Muscle of arm (tissue), 12 donors: ENCODE results near the gene ATP5F1D. TPM values are rescaled to one million over a fixed set of nuclear protein-coding genes. Genes with fewer than 3 reads are reported as not detected.
A peak's percentile ranks its signal among the peaks of the same experiment; 100 is the strongest.

Experiments
- DNase-seq: peaks from one replicate; pipeline ENCODE4 v3.0.0-alpha.2; 2013
- polyA plus RNA-seq, 12 donors: library from polyadenylated mRNA; unstranded; fragments of 120-200 nt; gene quantifications; one replicate each; pipeline ENCODE4 v1.2.1, GENCODE V29; 2013; ENCODE audit not compliant: insufficient read length in 12 of 12

The ATP5F1D gene
- polyA plus RNA-seq, 12 donors = 94.6 to 231 (median 136) TPM; not detected in 1

GRCh38 chr19:1278074-1278473 is 36.5 kb downstream of the ATP5F1D start:
- DNase-seq = no peak

GRCh38 chr19:1278713-1279660 is 37.4 kb downstream of the ATP5F1D start:
- DNase-seq = no peak

- peak; percentile 92 for DNase-seq
Measured at GRCh38 chr19:1279782-1280341, 38.3 kb downstream of the ATP5F1D start.

- DNase-seq = no peak
Measured at GRCh38 chr19:1280636-1281568, 39.4 kb downstream of the ATP5F1D start.

GRCh38 chr19:1281569-1282287 is 40.2 kb downstream of the ATP5F1D start:
- no peak for DNase-seq

- DNase-seq = no peak
Measured at GRCh38 chr19:1282588-1283206, 41.1 kb downstream of the ATP5F1D start.

- DNase-seq = no peak
Measured at GRCh38 chr19:1283207-1283916, 41.8 kb downstream of the ATP5F1D start.

GRCh38 chr19:1283917-1284292 is 42.4 kb downstream of the ATP5F1D start:
- no peak for DNase-seq

- DNase-seq = no peak
Measured at GRCh38 chr19:1284293-1284978, 42.9 kb downstream of the ATP5F1D start.

GRCh38 chr19:1284979-1285736 is 43.6 kb downstream of the ATP5F1D start:
- no peak for DNase-seq

GRCh38 chr19:1285737-1286360 is 44.3 kb downstream of the ATP5F1D start, which contains the start of gene EFNA2:
EFNA2 (plus strand) TSS chr19:1285873; CDS start chr19:1286169, 296 bp downstream.
- no peak for DNase-seq

- no peak for DNase-seq
Measured at GRCh38 chr19:1286487-1287353, 45.2 kb downstream of the ATP5F1D start.

GRCh38 chr19:1287354-1288225 is 46.0 kb downstream of the ATP5F1D start:
- DNase-seq = no peak

- no peak for DNase-seq
Measured at GRCh38 chr19:1288226-1288612, 46.7 kb downstream of the ATP5F1D start.

GRCh38 chr19:1288833-1289685 is 47.5 kb downstream of the ATP5F1D start:
- no peak for DNase-seq
